Muscle of leg (tissue), 11 donors: ENCODE measurements around the gene E2F8. TPM values are rescaled to one million over a fixed set of nuclear protein-coding genes. Genes with fewer than 3 reads are reported as not detected.

Source experiments
- DNase-seq: peaks from one replicate; pipeline ENCODE4 v3.0.0; 2013
- H3K27ac ChIP-seq: one replicate; pipeline ENCODE4 v1.5.1; 2013; ENCODE audit warnings: mild to moderate bottlenecking, low read length, control low read depth
- H3K27me3 ChIP-seq: one replicate; pipeline ENCODE4 v1.6.1; 2013; ENCODE audit warnings: low read length; ENCODE audit not compliant: control insufficient read depth, insufficient read depth
- H3K36me3 ChIP-seq: one replicate; pipeline ENCODE4 v1.6.1; 2013; ENCODE audit warnings: low read length; ENCODE audit not compliant: control insufficient read depth, insufficient read depth
- H3K4me1 ChIP-seq: one replicate; pipeline ENCODE4 v1.6.1; 2013; ENCODE audit warnings: low read length; ENCODE audit not compliant: control insufficient read depth, insufficient read depth
- H3K4me3 ChIP-seq: one replicate; pipeline ENCODE4 v1.5.1; 2013; ENCODE audit warnings: low read length, control low read depth
- H3K9me3 ChIP-seq: replicated peaks from 2 replicates; pipeline ENCODE4 v1.6.1; 2013; ENCODE audit warnings: low read depth, low read length; ENCODE audit not compliant: control insufficient read depth
- WGBS: methylation state at CpG from one replicate; pipeline ENCODE4 v1.1.5; 2013; ENCODE audit warnings: missing lambda C conversion rate; ENCODE audit not compliant: insufficient coverage; 5-methylcytosine and 5-hydroxymethylcytosine counted together
- polyA plus RNA-seq, 8 donors: library from polyadenylated mRNA; unstranded; fragments of 120-200 nt; gene quantifications; one replicate each; pipeline versions ENCODE4 v1.2.1 to v1.2.3, GENCODE V29; 2013; ENCODE audit warnings: inconsistent platforms in 1 of 8, low replicate concordance in 1 of 8; ENCODE audit not compliant: insufficient read length in 8 of 8, insufficient read depth in 1 of 8
- total RNA-seq: library from RNA; stranded (reverse); fragments of 120-200 nt; gene quantifications from one replicate; pipeline ENCODE4 v1.2.4, GENCODE V29; 2013

Gene E2F8
- total and polyA plus RNA-seq, 9 donors: 9.0 to 26.5 (median 18.9) TPM

- Histone ChIP-seq H3K36me3 (no peaks in the 10 kb centered on the region), H3K4me1 (no peaks in the 10 kb centered on the region), H3K4me3 (no peak overlapping the region), H3K27me3 (no peaks in the 10 kb centered on the region), H3K27ac (no peak overlapping the region), H3K9me3 (no peaks in the 10 kb centered on the region)
- WGBS: 38% methylated on average over 2 of the region's 7 CpGs
- no peak for DNase-seq
Observed at GRCh38 chr11:19253153-19253745, 12.5 kb upstream of the E2F8 start.

- 43% methylated on average over 1 of the region's 8 CpGs for WGBS
Observed at GRCh38 chr11:19252394-19253152, 11.8 kb upstream of the E2F8 start.

GRCh38 chr11:19251577-19251976 lies 10.8 kb upstream of the E2F8 start:
- Histone ChIP-seq H3K27ac (no peak overlapping the region), H3K4me1 (no peaks in the 10 kb centered on the region), H3K27me3 (no peaks in the 10 kb centered on the region), H3K4me3 (no peak overlapping the region), H3K36me3 (no peaks in the 10 kb centered on the region), H3K9me3 (no peaks in the 10 kb centered on the region)
- DNase-seq: no peak

More at GRCh38 chr11:19252394-19253152, 11.8 kb upstream of the E2F8 start:
- Histone ChIP-seq H3K27me3 (no peaks in the 10 kb centered on the region), H3K4me3 (no peak overlapping the region), H3K27ac (no peak overlapping the region), H3K9me3 (no peaks in the 10 kb centered on the region), H3K4me1 (no peaks in the 10 kb centered on the region), H3K36me3 (no peaks in the 10 kb centered on the region)
- no peak for DNase-seq

GRCh38 chr11:19246816-19247215 lies 6.1 kb upstream of the E2F8 start:
- Histone ChIP-seq H3K4me3 (no peak overlapping the region), H3K4me1 (peaks cover 9% of the 10 kb centered on the region), H3K9me3 (no peaks in the 10 kb centered on the region), H3K27ac (no peak overlapping the region), H3K27me3 (peaks cover 16% of the 10 kb centered on the region), H3K36me3 (no peaks in the 10 kb centered on the region)
- WGBS: no CpG with 5 or more reads among the region's 1 CpG
- no peak for DNase-seq

- Histone ChIP-seq H3K4me1 (peaks cover 12% of the 10 kb centered on the region), H3K27me3 (peaks cover 20% of the 10 kb centered on the region), H3K9me3 (no peaks in the 10 kb centered on the region), H3K4me3 (no peak overlapping the region), H3K27ac (no peak overlapping the region), H3K36me3 (no peaks in the 10 kb centered on the region)
- WGBS: 100% methylated on average over 2 of the region's 5 CpGs
- DNase-seq: no peak
Observed at GRCh38 chr11:19245351-19245750, 4.6 kb upstream of the E2F8 start.

- WGBS: 79% methylated on average over 2 of the region's 2 CpGs
- Histone ChIP-seq H3K9me3 (no peaks in the 10 kb centered on the region), H3K36me3 (no peaks in the 10 kb centered on the region), H3K27ac (no peak overlapping the region), H3K4me1 (peaks cover 12% of the 10 kb centered on the region), H3K27me3 (peaks cover 20% of the 10 kb centered on the region), H3K4me3 (no peak overlapping the region)
- DNase-seq: no peak
Observed at GRCh38 chr11:19244621-19245020, 3.9 kb upstream of the E2F8 start.

GRCh38 chr11:19244084-19244483 lies 3.3 kb upstream of the E2F8 start:
- no CpG with 5 or more reads among the region's 6 CpGs for WGBS

GRCh38 chr11:19243613-19244012 lies 2.9 kb upstream of the E2F8 start:
- Histone ChIP-seq H3K4me3 (no peak overlapping the region), H3K36me3 (no peaks in the 10 kb centered on the region), H3K4me1 (peaks cover 12% of the 10 kb centered on the region), H3K27me3 (peaks cover 20% of the 10 kb centered on the region), H3K27ac (no peak overlapping the region), H3K9me3 (no peaks in the 10 kb centered on the region)
- DNase-seq: no peak

More at GRCh38 chr11:19244084-19244483, 3.3 kb upstream of the E2F8 start:
- Histone ChIP-seq H3K4me3 (no peak overlapping the region), H3K27me3 (peaks cover 20% of the 10 kb centered on the region), H3K27ac (no peak overlapping the region), H3K9me3 (no peaks in the 10 kb centered on the region), H3K4me1 (peaks cover 12% of the 10 kb centered on the region), H3K36me3 (no peaks in the 10 kb centered on the region)
- no peak for DNase-seq

- Histone ChIP-seq H3K9me3 (no peaks in the 10 kb centered on the region), H3K4me1 (peaks cover 12% of the 10 kb centered on the region), H3K27ac (no peak overlapping the region), H3K27me3 (peaks cover 20% of the 10 kb centered on the region), H3K36me3 (no peaks in the 10 kb centered on the region), H3K4me3 (no peak overlapping the region)
- no peak for DNase-seq
- 73% methylated on average over 5 of the region's 5 CpGs for WGBS
Observed at GRCh38 chr11:19243143-19243542, 2.4 kb upstream of the E2F8 start.

GRCh38 chr11:19242179-19242932 lies 1.6 kb upstream of the E2F8 start:
- 6% methylated on average over 54 of the region's 55 CpGs for WGBS
- peaks cover 20% of the 10 kb centered on the region for H3K27me3 ChIP-seq
- no peak overlapping the region for H3K27ac ChIP-seq
- no peaks in the 10 kb centered on the region for H3K9me3 ChIP-seq
- no peak for DNase-seq
- H3K36me3 ChIP-seq: no peaks in the 10 kb centered on the region
- peak overlapping the region; percentile 70 for H3K4me3 ChIP-seq
- H3K4me1 ChIP-seq: peaks cover 16% of the 10 kb centered on the region
